ENCODE data around the gene CST4.

DNA sequence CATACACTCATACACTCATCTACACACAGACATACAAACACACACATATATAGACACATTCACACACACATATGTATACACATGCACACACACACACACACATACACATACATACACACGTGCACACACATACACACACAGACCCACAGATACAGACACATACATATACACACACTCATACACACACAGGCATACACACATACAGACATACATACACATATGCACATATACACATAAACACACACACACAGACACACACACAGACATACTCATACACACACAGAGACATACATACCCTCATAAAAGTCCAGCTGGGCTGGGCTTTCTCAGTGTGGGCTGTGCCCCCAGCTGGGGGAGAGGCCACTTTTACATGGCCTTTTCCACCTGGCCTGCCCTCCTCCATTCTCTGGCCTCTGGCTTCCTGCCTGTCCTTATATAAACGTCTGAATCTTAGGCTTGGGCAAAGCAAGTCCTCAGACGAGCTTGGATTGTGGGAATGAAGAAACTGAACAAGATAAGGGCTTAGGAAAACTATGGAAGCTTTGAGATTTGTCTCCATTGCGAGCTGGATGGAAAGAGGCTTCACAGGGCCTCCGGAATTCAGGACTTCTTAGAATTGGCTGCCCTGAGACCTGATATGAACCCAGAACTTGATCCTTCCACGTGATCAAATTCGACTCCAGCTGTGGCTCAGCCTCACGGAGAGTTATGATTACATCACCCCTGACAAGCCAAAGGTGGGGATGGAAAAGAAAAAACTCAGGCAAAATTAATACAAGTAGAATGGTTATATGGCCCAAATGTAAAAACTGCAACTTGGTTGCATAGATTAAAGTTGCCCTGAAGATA, 28.6 kb downstream of the CST4 start:
- TF ChIP-seq EZH2 (IDR thresholded peaks at IDR 0.05; ENCODE audit: borderline replicate concordance, low read depth, low read length, severe bottlenecking), result no peak
- TF ChIP-seq, protein P1, sequence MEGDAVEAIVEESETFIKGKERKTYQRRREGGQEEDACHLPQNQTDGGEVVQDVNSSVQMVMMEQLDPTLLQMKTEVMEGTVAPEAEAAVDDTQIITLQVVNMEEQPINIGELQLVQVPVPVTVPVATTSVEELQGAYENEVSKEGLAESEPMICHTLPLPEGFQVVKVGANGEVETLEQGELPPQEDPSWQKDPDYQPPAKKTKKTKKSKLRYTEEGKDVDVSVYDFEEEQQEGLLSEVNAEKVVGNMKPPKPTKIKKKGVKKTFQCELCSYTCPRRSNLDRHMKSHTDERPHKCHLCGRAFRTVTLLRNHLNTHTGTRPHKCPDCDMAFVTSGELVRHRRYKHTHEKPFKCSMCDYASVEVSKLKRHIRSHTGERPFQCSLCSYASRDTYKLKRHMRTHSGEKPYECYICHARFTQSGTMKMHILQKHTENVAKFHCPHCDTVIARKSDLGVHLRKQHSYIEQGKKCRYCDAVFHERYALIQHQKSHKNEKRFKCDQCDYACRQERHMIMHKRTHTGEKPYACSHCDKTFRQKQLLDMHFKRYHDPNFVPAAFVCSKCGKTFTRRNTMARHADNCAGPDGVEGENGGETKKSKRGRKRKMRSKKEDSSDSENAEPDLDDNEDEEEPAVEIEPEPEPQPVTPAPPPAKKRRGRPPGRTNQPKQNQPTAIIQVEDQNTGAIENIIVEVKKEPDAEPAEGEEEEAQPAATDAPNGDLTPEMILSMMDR (IDR thresholded peaks at IDR 0.05; ENCODE audit: extremely low read depth in 1 of 2, insufficient read depth in 1 of 2, low read depth in 1 of 2, low read length in 2 of 2), result no peak
